HepG2 (cell line): ENCODE data around the gene FAM171A2. TPM values are rescaled to one million over a fixed set of nuclear protein-coding genes. Genes with fewer than 3 reads are reported as not detected.

Experiments
- BRCA1 ChIP-seq: sonication (generic); formaldehyde crosslinking; IDR thresholded peaks from 2 replicates; pipeline ENCODE4 v1.4.0; 2020; ENCODE audit warnings: missing genetic modification reagents
- FOXO1 ChIP-seq: sonication (generic); formaldehyde crosslinking; IDR thresholded peaks from 2 replicates; pipeline ENCODE4 v1.4.0; 2020; ENCODE audit warnings: missing genetic modification reagents
- KLF13 ChIP-seq: sonication (generic); formaldehyde crosslinking; IDR thresholded peaks from 2 replicates; pipeline ENCODE4 v1.4.0; 2020; ENCODE audit warnings: mild to moderate bottlenecking, missing genetic modification reagents
- MATR3 ChIP-seq: sonication (generic); formaldehyde crosslinking; IDR thresholded peaks from 2 replicates; pipeline ENCODE4 v1.4.0; 2020; ENCODE audit warnings: missing genetic modification reagents
- NONO ChIP-seq, 2 experiments: fragments of 450-650 bp in 1 of 2; sonication (generic) in 1 of 2; formaldehyde crosslinking in 1 of 2; IDR thresholded peaks in 1 of 2; conservative IDR thresholded peaks in 1 of 2; 2 replicates each; pipeline versions ENCODE4 v1.6.1 to v1.8.0; 2017 to 2022; ENCODE audit warnings: mild to moderate bottlenecking in 1 of 2, missing genetic modification reagents in 1 of 2, moderate library complexity in 1 of 2
- SOX6 ChIP-seq, 2 experiments: fragments of 450-650 bp in 1 of 2; sonication (generic) in 1 of 2; formaldehyde crosslinking in 1 of 2; IDR thresholded peaks; 2 replicates each; pipeline versions ENCODE4 v1.4.0 to v1.6.1; 2017 to 2020; ENCODE audit warnings: antibody characterized with exemption in 1 of 2, mild to moderate bottlenecking in 1 of 2, missing genetic modification reagents in 1 of 2
- ZNF12 ChIP-seq: sonication (generic); formaldehyde crosslinking; IDR thresholded peaks from 2 replicates; pipeline ENCODE4 v1.5.0; 2020; ENCODE audit warnings: missing genetic modification reagents
- ZNF501 ChIP-seq: sonication (generic); formaldehyde crosslinking; IDR thresholded peaks from 2 replicates; pipeline ENCODE4 v1.5.1; 2020; ENCODE audit warnings: mild to moderate bottlenecking, moderate library complexity, missing genetic modification reagents
- ZNF776 ChIP-seq: sonication (generic); formaldehyde crosslinking; IDR thresholded peaks from 2 replicates; pipeline ENCODE4 v1.4.0; 2020; ENCODE audit warnings: mild to moderate bottlenecking, missing genetic modification reagents
- ZNF878 ChIP-seq: sonication (generic); formaldehyde crosslinking; IDR thresholded peaks from 2 replicates; pipeline ENCODE4 v1.8.1; 2023; ENCODE audit warnings: mild to moderate bottlenecking, missing genetic modification reagents, moderate library complexity
- polyA plus RNA-seq, 8 experiments: library from polyadenylated mRNA; depleted of rRNA in 3 of 8; stranded (reverse) in 7 of 8; unstranded in 1 of 8; fragments of >200 nt; fragmentation: Illumina TruSeq in 4 of 8; extraction: Trizol in 4 of 8; gene quantifications; 2 replicates each; pipeline versions ENCODE4 v1.2.1 to v1.2.3, GENCODE V29; 2011 to 2016; ENCODE audit warnings: low read depth in 4 of 8, missing spikeins in 1 of 8, mixed read lengths in 1 of 8; ENCODE audit not compliant: insufficient read depth in 1 of 8
- total RNA-seq, 5 experiments: library from RNA; depleted of rRNA; stranded (reverse); fragments of >200 nt; fragmentation: Illumina TruSeq; extraction: Trizol; gene quantifications; 2 replicates each; pipeline ENCODE4 v1.2.3, GENCODE V29; 2016; ENCODE audit warnings: low read depth in 1 of 5
- TF ChIP-seq, protein P1 (sequence below): sonication (generic); formaldehyde crosslinking; IDR thresholded peaks from 2 replicates; pipeline ENCODE4 v1.4.0; 2020; ENCODE audit warnings: missing genetic modification reagents
- TF ChIP-seq, protein P2 (sequence below): IDR thresholded peaks from 2 replicates; pipeline ENCODE4 v1.6.1; 2018; ENCODE audit warnings: missing genetic modification reagents
- TF ChIP-seq, protein P3 (sequence below): sonication (generic); formaldehyde crosslinking; IDR thresholded peaks from 2 replicates; pipeline ENCODE4 v1.4.0; 2020; ENCODE audit warnings: mild to moderate bottlenecking, missing genetic modification reagents
- TF ChIP-seq, protein P4 (sequence below): sonication (generic); formaldehyde crosslinking; conservative IDR thresholded peaks from 2 replicates; pipeline ENCODE4 v1.4.0; 2020; ENCODE audit warnings: missing genetic modification reagents
- TF ChIP-seq, protein P5 (sequence below): sonication (generic); formaldehyde crosslinking; IDR thresholded peaks from 2 replicates; pipeline ENCODE4 v1.4.0; 2020; ENCODE audit warnings: missing genetic modification reagents

The FAM171A2 gene
- total and polyA plus RNA-seq, 2 of the 13 experiments (the other 11 are each of a cell fraction or from before 2014, with no cell fraction given) = 1.8 to 3.6 TPM

DNA sequence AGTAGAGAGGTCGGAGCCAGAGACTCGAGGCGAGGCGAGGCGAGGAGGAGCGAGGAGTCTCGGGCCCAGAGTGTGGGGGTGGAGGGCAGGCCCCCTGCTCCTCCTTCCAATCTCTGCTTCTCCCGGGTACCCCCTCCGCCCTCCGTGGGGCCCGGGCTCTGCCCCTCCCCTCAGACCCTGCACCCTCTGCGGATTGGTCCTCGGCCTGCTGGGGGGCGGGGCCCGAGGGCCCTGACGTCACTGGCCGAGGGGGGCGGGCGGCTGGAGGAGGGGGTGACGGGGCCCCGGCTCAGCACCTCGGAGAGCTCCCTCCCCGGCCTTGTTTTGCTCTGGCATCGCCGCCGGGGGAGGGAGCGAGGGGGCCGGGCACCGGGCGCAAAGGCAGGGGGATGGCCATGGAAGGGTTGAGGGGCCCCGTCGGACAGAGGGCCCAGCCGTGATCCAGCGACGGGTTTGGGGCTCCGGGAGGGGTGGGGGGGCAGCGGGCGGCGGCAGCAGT is 55.3 kb downstream of the FAM171A2 start, which contains the start of gene RUNDC3A (continued):
- TF ChIP-seq, protein P1, sequence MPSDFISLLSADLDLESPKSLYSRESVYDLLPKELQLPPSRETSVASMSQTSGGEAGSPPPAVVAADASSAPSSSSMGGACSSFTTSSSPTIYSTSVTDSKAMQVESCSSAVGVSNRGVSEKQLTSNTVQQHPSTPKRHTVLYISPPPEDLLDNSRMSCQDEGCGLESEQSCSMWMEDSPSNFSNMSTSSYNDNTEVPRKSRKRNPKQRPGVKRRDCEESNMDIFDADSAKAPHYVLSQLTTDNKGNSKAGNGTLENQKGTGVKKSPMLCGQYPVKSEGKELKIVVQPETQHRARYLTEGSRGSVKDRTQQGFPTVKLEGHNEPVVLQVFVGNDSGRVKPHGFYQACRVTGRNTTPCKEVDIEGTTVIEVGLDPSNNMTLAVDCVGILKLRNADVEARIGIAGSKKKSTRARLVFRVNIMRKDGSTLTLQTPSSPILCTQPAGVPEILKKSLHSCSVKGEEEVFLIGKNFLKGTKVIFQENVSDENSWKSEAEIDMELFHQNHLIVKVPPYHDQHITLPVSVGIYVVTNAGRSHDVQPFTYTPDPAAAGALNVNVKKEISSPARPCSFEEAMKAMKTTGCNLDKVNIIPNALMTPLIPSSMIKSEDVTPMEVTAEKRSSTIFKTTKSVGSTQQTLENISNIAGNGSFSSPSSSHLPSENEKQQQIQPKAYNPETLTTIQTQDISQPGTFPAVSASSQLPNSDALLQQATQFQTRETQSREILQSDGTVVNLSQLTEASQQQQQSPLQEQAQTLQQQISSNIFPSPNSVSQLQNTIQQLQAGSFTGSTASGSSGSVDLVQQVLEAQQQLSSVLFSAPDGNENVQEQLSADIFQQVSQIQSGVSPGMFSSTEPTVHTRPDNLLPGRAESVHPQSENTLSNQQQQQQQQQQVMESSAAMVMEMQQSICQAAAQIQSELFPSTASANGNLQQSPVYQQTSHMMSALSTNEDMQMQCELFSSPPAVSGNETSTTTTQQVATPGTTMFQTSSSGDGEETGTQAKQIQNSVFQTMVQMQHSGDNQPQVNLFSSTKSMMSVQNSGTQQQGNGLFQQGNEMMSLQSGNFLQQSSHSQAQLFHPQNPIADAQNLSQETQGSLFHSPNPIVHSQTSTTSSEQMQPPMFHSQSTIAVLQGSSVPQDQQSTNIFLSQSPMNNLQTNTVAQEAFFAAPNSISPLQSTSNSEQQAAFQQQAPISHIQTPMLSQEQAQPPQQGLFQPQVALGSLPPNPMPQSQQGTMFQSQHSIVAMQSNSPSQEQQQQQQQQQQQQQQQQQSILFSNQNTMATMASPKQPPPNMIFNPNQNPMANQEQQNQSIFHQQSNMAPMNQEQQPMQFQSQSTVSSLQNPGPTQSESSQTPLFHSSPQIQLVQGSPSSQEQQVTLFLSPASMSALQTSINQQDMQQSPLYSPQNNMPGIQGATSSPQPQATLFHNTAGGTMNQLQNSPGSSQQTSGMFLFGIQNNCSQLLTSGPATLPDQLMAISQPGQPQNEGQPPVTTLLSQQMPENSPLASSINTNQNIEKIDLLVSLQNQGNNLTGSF (CRISPR knock-in tag) = peak; percentile 87
- TF ChIP-seq MATR3 (CRISPR knock-in tag) = no peak
- TF ChIP-seq, protein P2, sequence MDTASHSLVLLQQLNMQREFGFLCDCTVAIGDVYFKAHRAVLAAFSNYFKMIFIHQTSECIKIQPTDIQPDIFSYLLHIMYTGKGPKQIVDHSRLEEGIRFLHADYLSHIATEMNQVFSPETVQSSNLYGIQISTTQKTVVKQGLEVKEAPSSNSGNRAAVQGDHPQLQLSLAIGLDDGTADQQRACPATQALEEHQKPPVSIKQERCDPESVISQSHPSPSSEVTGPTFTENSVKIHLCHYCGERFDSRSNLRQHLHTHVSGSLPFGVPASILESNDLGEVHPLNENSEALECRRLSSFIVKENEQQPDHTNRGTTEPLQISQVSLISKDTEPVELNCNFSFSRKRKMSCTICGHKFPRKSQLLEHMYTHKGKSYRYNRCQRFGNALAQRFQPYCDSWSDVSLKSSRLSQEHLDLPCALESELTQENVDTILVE (CRISPR knock-in tag) = peak; percentile 71
- TF ChIP-seq BRCA1 = no peak
- TF ChIP-seq, protein P3, sequence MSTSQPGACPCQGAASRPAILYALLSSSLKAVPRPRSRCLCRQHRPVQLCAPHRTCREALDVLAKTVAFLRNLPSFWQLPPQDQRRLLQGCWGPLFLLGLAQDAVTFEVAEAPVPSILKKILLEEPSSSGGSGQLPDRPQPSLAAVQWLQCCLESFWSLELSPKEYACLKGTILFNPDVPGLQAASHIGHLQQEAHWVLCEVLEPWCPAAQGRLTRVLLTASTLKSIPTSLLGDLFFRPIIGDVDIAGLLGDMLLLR (CRISPR knock-in tag) = peak; percentile 38; the same call in 1 of the 2 replicates
- TF ChIP-seq ZNF12 (CRISPR knock-in tag) = no peak
- TF ChIP-seq KLF13 (CRISPR knock-in tag) = no peak
- TF ChIP-seq, protein P4, sequence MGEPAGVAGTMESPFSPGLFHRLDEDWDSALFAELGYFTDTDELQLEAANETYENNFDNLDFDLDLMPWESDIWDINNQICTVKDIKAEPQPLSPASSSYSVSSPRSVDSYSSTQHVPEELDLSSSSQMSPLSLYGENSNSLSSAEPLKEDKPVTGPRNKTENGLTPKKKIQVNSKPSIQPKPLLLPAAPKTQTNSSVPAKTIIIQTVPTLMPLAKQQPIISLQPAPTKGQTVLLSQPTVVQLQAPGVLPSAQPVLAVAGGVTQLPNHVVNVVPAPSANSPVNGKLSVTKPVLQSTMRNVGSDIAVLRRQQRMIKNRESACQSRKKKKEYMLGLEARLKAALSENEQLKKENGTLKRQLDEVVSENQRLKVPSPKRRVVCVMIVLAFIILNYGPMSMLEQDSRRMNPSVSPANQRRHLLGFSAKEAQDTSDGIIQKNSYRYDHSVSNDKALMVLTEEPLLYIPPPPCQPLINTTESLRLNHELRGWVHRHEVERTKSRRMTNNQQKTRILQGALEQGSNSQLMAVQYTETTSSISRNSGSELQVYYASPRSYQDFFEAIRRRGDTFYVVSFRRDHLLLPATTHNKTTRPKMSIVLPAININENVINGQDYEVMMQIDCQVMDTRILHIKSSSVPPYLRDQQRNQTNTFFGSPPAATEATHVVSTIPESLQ (CRISPR knock-in tag) = peak; percentile 96
- TF ChIP-seq NONO (IDR thresholded peaks at IDR 0.05) = no peak
- 0 out of 2 replicates have a peak, but pooled peaks have one; percentile 39 for TF ChIP-seq NONO (CRISPR knock-in tag; conservative IDR thresholded peaks at IDR 0.05)
- TF ChIP-seq FOXO1 (CRISPR knock-in tag) = peak; percentile 40; the same call in 1 of the 2 replicates
- TF ChIP-seq ZNF878 (CRISPR knock-in tag) = peak; percentile 81; the same call in 1 of the 2 replicates
- peak; percentile 55; the same call in 1 of the 2 replicates for TF ChIP-seq ZNF501
- TF ChIP-seq, protein P5, sequence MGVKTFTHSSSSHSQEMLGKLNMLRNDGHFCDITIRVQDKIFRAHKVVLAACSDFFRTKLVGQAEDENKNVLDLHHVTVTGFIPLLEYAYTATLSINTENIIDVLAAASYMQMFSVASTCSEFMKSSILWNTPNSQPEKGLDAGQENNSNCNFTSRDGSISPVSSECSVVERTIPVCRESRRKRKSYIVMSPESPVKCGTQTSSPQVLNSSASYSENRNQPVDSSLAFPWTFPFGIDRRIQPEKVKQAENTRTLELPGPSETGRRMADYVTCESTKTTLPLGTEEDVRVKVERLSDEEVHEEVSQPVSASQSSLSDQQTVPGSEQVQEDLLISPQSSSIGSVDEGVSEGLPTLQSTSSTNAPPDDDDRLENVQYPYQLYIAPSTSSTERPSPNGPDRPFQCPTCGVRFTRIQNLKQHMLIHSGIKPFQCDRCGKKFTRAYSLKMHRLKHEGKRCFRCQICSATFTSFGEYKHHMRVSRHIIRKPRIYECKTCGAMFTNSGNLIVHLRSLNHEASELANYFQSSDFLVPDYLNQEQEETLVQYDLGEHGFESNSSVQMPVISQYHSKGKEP (CRISPR knock-in tag) = peak; percentile 93
- TF ChIP-seq ZNF776 (CRISPR knock-in tag) = 0 out of 2 replicates have a peak, but pooled peaks have one; percentile 27
- no peak for TF ChIP-seq SOX6 (IDR thresholded peaks at IDR 0.05)
- 0 out of 2 replicates have a peak, but pooled peaks have one; percentile 26 for TF ChIP-seq SOX6 (CRISPR knock-in tag; IDR thresholded peaks at IDR 0.05)
